Germinal center (tissue), 1 donor: ENCODE results near the gene SGCD.

Experiments
- DNase-seq: peaks from one replicate; pipeline ENCODE4 v3.0.0; 2012; ENCODE audit warnings: mixed read lengths, low spot score

Gene SGCD

GRCh38 chr5:156695774-156696173 is 368.8 kb downstream of the SGCD start:
- DNase-seq: no peak

DNA sequence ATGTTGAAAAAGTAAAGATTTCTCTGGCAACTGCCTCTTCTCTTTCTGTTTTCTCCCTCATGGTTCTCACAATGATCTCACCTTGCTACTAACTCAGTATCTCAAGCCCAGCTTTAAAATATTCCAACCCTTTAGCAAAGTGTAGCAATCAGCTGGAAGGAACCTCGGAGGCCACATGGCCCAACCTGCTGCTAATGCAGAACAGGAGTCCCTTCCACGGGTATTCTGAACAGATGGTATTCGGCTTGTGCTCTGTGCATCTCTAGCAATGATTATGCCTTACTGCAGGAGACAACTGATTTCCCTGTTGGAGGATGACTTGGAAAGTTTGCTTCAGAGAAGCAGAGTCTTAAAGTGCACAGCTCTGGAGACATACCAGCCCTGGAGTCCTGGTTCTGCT is 371.4 kb downstream of the SGCD start:
- DNase-seq: no peak

GRCh38 chr5:156699147-156699546 is 372.2 kb downstream of the SGCD start:
- DNase-seq: no peak

DNA sequence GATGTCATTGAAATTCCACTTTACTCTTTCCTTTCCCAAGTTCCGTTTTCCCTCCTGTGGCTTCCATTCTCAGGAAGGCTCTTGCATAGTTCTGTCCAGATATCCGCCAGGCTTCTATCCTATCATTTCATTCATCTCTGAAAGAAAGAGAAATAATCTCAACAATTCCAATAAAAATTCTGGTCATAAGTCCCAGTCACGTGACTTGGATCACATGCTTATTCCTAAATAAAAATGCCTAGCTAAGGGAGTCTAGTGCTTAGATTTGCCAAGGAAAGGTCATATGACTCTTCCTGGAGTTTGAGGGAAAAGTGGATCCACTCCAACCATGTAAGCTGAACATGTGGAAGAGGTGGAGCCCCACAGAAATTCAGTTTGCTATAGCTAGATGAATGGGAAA is 377.2 kb downstream of the SGCD start:
- no peak for DNase-seq

- DNase-seq: no peak
Measured at GRCh38 chr5:156706631-156707030, 379.7 kb downstream of the SGCD start.

- no peak for DNase-seq
Measured at GRCh38 chr5:156707750-156708149, 380.8 kb downstream of the SGCD start.

DNA sequence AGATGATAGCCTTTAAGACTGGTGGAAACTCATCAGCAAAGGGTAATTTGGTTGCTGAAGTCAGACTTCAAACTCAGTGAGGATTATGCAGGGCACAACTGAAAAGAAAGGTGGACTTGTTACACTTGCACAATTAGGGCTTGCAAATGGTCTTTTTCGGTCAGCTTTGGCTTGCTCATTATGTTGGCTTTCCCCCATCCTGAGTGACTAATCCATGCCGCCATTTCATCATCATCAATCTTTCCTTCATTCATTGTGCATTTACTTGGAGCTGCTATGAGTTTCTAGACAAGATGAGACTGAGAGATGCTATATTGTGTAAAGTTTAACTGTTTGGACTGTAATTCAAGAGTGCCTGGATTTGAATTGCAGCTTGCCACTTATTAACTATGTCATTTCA is 388.3 kb downstream of the SGCD start:
- no peak for DNase-seq

- no peak for DNase-seq
Measured at GRCh38 chr5:156716591-156717380, 389.8 kb downstream of the SGCD start.

- no peak for DNase-seq
Measured at GRCh38 chr5:156718985-156719384, 392.0 kb downstream of the SGCD start.

GRCh38 chr5:156722358-156722757 is 395.4 kb downstream of the SGCD start:
- no peak for DNase-seq

DNA sequence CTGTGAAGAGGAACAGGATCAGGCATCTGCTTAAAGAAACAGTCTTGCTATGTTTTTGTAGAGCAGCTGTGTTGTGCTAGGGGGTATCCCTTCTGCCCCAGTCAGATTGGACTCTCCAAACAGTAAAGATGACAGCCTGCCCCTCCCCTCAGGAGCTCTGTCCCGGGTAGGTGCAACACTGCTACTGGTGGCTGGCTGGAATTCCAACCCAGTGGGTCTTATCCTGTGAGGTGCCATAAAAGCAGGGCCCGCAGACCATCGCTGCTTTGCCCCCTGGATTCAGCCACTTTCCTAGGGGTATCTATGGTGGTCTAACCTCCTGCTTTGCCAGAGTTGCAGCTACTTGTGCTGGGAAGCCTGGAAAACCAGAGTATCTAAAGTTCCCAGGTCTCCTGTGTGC is 408.5 kb downstream of the SGCD start:
- DNase-seq: no peak

GRCh38 chr5:156741516-156741915 is 414.6 kb downstream of the SGCD start:
- no peak for DNase-seq

- DNase-seq: no peak
Measured at GRCh38 chr5:156753846-156754245, 426.9 kb downstream of the SGCD start.

GRCh38 chr5:156755421-156756087 is 428.6 kb downstream of the SGCD start:
- DNase-seq: no peak

- no peak for DNase-seq
Measured at GRCh38 chr5:156758011-156758791, 431.2 kb downstream of the SGCD start.

DNA sequence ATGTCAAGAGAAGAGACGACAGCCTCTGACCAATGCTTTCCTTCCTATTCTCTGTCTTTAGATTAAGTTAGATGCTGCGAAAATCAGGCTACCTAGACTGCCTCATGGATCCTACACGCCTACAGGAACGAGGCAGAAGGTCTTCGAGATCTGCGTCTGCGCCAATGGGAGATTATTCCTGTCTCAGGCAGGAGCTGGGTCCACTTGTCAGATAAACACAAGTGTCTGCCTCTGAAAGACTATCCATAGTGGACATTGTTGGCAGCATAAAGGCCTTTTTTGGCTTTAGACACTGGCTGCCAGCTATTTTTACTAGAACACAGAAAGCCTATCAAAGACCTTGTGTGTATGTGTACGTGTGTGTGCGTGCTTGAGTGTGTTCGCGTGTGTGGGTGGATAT is 432.2 kb downstream of the SGCD start:
- no peak for DNase-seq

DNA sequence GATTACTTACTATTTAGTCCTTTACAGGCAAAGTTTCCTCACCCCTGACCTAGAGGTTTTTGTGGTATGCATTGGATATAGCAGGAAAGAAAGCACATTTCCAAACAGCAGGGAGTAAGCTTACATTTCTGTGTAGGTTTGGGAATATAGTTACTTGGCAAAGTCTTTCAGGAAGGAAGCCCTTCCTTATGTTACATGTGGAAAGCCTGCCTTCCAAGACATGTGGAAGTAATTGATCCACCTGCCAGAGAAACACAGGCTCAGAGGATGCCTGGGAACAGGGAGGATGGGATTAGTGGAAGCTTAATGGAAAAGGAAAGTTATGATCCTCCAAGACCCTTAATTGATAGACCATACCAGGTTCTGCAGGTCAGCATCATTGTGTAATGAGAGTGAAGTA is 435.8 kb downstream of the SGCD start:
- no peak for DNase-seq

GRCh38 chr5:156764176-156764971 is 437.4 kb downstream of the SGCD start:
- DNase-seq: no peak

- DNase-seq: no peak
Measured at GRCh38 chr5:156774273-156774672, 447.3 kb downstream of the SGCD start.

GRCh38 chr5:156778139-156778706 is 451.3 kb downstream of the SGCD start:
- DNase-seq: no peak

DNA sequence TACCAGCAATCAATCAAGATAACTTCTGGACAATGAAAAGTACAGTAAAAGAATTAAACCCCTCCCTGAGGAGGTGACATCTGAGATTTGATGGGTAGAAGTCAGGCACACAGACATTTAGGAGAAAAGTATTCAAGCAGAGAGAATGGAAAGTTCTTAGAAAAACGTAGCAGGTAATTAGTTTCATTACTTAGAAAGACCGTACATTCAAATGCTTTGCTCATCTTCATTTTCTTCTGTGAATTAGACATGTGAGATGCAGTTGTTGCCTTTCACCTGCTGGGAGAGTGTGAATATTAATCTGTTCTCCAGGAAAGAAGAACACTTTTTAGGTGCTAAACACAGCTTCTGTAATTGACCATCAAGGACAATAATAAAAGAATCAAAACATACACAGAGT is 451.8 kb downstream of the SGCD start:
- no peak for DNase-seq

- DNase-seq: no peak
Measured at GRCh38 chr5:156779436-156779835, 452.5 kb downstream of the SGCD start.
